Measurements from ENCODE around the gene ASAP2.

The ASAP2 gene

GRCh38 chr2:9204939-9205338, 1.7 kb upstream of the ASAP2 start:
- H3K9ac ChIP-seq (ENCODE audit: low read depth, low read length, poor library complexity, severe bottlenecking): no peak overlapping the region
- peaks cover 29% of the 10 kb centered on the region for H3K79me2 ChIP-seq (ENCODE audit: insufficient read depth, low read length)
- no peaks in the 10 kb centered on the region for H3K9me3 ChIP-seq (ENCODE audit: insufficient read depth, low read depth, low read length)
- TF ChIP-seq EZH2phosphoT487 (IDR thresholded peaks at IDR 0.05; ENCODE audit: borderline replicate concordance) (no peak), CTCF (conservative IDR thresholded peaks at IDR 0.05; ENCODE audit: low read length) (no peak)
- H3K27me3 ChIP-seq (ENCODE audit: insufficient read depth, low read length, poor library complexity, severe bottlenecking): no peaks in the 10 kb centered on the region
- H3K9me2 ChIP-seq (replicated peaks; ENCODE audit: low read depth, low read length): no peaks in the 10 kb centered on the region
- no peaks in the 10 kb centered on the region for H3F3A ChIP-seq (ENCODE audit: low read depth)
- H4K20me1 ChIP-seq (ENCODE audit: insufficient read depth, low read length, poor library complexity, severe bottlenecking): peaks cover 12% of the 10 kb centered on the region
- no peak overlapping the region for H2AFZ ChIP-seq (ENCODE audit: low read length)
- H3K4me1 ChIP-seq (ENCODE audit: insufficient read depth, low read length, poor library complexity, severe bottlenecking): peaks cover 19% of the 10 kb centered on the region
- H3K36me3 ChIP-seq (ENCODE audit: insufficient read depth, low read length): no peaks in the 10 kb centered on the region
- no peak overlapping the region for H3K4me3 ChIP-seq (ENCODE audit: low read length, poor library complexity, severe bottlenecking)
- H3K4me2 ChIP-seq (ENCODE audit: low read depth, low read length, poor library complexity, severe bottlenecking): no peak overlapping the region

GRCh38 chr2:9205486-9205885, 1.1 kb upstream of the ASAP2 start:
- Histone ChIP-seq H3K36me3 (ENCODE audit: insufficient read depth, low read length) (no peaks in the 10 kb centered on the region), H3K79me2 (ENCODE audit: insufficient read depth, low read length) (peaks cover 34% of the 10 kb centered on the region), H3F3A (ENCODE audit: low read depth) (no peaks in the 10 kb centered on the region), H2AFZ (ENCODE audit: low read length) (peak overlapping the region; percentile 88; the same call in 1 of the 2 replicates), H4K20me1 (ENCODE audit: insufficient read depth, low read length, poor library complexity, severe bottlenecking) (peaks cover 13% of the 10 kb centered on the region), H3K4me3 (ENCODE audit: low read length, poor library complexity, severe bottlenecking) (peak overlapping the region; percentile 75), H3K27me3 (ENCODE audit: insufficient read depth, low read length, poor library complexity, severe bottlenecking) (no peaks in the 10 kb centered on the region), H3K4me1 (ENCODE audit: insufficient read depth, low read length, poor library complexity, severe bottlenecking) (peaks cover 23% of the 10 kb centered on the region), H3K9me2 (replicated peaks; ENCODE audit: low read depth, low read length) (no peaks in the 10 kb centered on the region), H3K9ac (ENCODE audit: low read depth, low read length, poor library complexity, severe bottlenecking) (peak overlapping the region; percentile 61), H3K4me2 (ENCODE audit: low read depth, low read length, poor library complexity, severe bottlenecking) (peak overlapping the region; percentile 80), H3K9me3 (ENCODE audit: insufficient read depth, low read depth, low read length) (no peaks in the 10 kb centered on the region)
- no peak for TF ChIP-seq EZH2phosphoT487 (IDR thresholded peaks at IDR 0.05; ENCODE audit: borderline replicate concordance)
- no peak for TF ChIP-seq CTCF (conservative IDR thresholded peaks at IDR 0.05; ENCODE audit: low read length)

- no peaks in the 10 kb centered on the region for H3K9me3 ChIP-seq (ENCODE audit: insufficient read depth, low read depth, low read length)
- no peaks in the 10 kb centered on the region for H3K27me3 ChIP-seq (ENCODE audit: insufficient read depth, low read length, poor library complexity, severe bottlenecking)
- H3K36me3 ChIP-seq (ENCODE audit: insufficient read depth, low read length): no peaks in the 10 kb centered on the region
- H2AFZ ChIP-seq (ENCODE audit: low read length): peak overlapping the region; percentile 84
- H3K4me3 ChIP-seq (ENCODE audit: low read length, poor library complexity, severe bottlenecking): peak overlapping the region; percentile 91
- H3K79me2 ChIP-seq (ENCODE audit: insufficient read depth, low read length): peaks cover 46% of the 10 kb centered on the region
- peaks cover 21% of the 10 kb centered on the region for H4K20me1 ChIP-seq (ENCODE audit: insufficient read depth, low read length, poor library complexity, severe bottlenecking)
- TF ChIP-seq CTCF (conservative IDR thresholded peaks at IDR 0.05; ENCODE audit: low read length): no peak
- no peak for TF ChIP-seq EZH2phosphoT487 (IDR thresholded peaks at IDR 0.05; ENCODE audit: borderline replicate concordance)
- peaks cover 32% of the 10 kb centered on the region for H3K4me1 ChIP-seq (ENCODE audit: insufficient read depth, low read length, poor library complexity, severe bottlenecking)
- peak overlapping the region; percentile 92 for H3K4me2 ChIP-seq (ENCODE audit: low read depth, low read length, poor library complexity, severe bottlenecking)
- H3K9me2 ChIP-seq (replicated peaks; ENCODE audit: low read depth, low read length): no peaks in the 10 kb centered on the region
- H3F3A ChIP-seq (ENCODE audit: low read depth): no peaks in the 10 kb centered on the region
- peak overlapping the region; percentile 75 for H3K9ac ChIP-seq (ENCODE audit: low read depth, low read length, poor library complexity, severe bottlenecking)
Measured at GRCh38 chr2:9206991-9207640, 504 bp downstream of the ASAP2 start.
